Esophagus muscularis mucosa (tissue), 4 donors: Measurements from ENCODE around the gene UNC13B.

Experiments
- CTCF ChIP-seq, 3 experiments: fragments of 200-600 bp in 2 of 3; fragments of 450-650 bp in 1 of 3; sonication (generic) in 2 of 3; IDR thresholded peaks; one replicate each; pipeline ENCODE4 v1.5.1; 2017 to 2019; ENCODE audit warnings: antibody characterized with exemption in 3 of 3, mild to moderate bottlenecking in 2 of 3, moderate library complexity in 1 of 3
- EP300 ChIP-seq: sonication (generic); formaldehyde crosslinking; IDR thresholded peaks from one replicate; pipeline ENCODE4 v1.6.1; 2017; ENCODE audit warnings: antibody characterized with exemption
- POLR2A ChIP-seq: fragments of 450-650 bp; IDR thresholded peaks from one replicate; pipeline ENCODE4 v1.6.1; 2017; ENCODE audit warnings: antibody characterized with exemption, moderate library complexity, mild to moderate bottlenecking, low read depth

DNA sequence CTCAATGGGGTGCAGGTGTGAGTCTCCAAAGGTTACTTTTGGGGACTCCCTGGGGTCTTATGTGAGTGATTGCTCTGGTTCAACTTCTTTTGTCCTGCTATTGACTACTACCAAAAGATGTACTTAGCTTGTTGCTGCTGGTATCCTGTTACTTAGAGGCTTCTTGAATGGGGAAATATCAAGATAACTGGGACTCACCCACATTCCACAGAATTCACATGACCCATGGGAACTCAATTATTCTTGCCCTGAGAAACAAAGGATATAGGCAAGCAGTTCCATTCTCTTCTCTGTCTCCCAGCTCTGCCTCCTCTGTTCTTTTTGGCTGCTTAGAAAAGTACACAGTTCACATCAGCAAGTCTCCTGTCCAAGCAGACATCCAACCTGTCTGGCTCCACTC lies 105.9 kb downstream of the UNC13B start:
- TF ChIP-seq CTCF (IDR thresholded peaks at IDR 0.05) (no peak), POLR2A (no peak), EP300 (no peak)
